Neuronal stem cell (in vitro differentiated cells): Measurements from ENCODE around the gene TRMT44.

Experiments used
- DNase-seq: peaks from one replicate; pipeline ENCODE4 v3.0.0-alpha.2; 2013; ENCODE audit warnings: low spot score
- H2AFZ ChIP-seq: one replicate; pipeline ENCODE4 v1.6.1; 2013; ENCODE audit warnings: mild to moderate bottlenecking, low read length, inconsistent platforms
- H2AK5ac ChIP-seq: 2 replicates; pipeline ENCODE4 v1.6.1; 2013; ENCODE audit warnings: low read depth, mild to moderate bottlenecking, inconsistent platforms, low read length, moderate library complexity, mixed read lengths
- H2BK120ac ChIP-seq: 2 replicates; pipeline ENCODE4 v1.6.1; 2013; ENCODE audit warnings: low read depth, mild to moderate bottlenecking, inconsistent platforms, low read length, moderate library complexity, mixed read lengths
- H2BK12ac ChIP-seq: one replicate; pipeline ENCODE4 v1.6.1; 2013; ENCODE audit warnings: low read length, inconsistent platforms
- H2BK15ac ChIP-seq: 2 replicates; pipeline ENCODE4 v1.6.1; 2013; ENCODE audit warnings: mild to moderate bottlenecking, low read length, inconsistent platforms, mixed read lengths
- H2BK5ac ChIP-seq: one replicate; pipeline ENCODE4 v1.6.1; 2013; ENCODE audit warnings: inconsistent platforms, mild to moderate bottlenecking, low read length, moderate library complexity
- H3K14ac ChIP-seq: one replicate; pipeline ENCODE4 v1.6.1; 2013; ENCODE audit warnings: low read length, inconsistent platforms
- H3K18ac ChIP-seq: 2 replicates; pipeline ENCODE4 v1.6.1; 2013; ENCODE audit warnings: low read length, inconsistent platforms
- H3K23ac ChIP-seq: 2 replicates; pipeline ENCODE4 v1.6.1; 2013; ENCODE audit warnings: low read depth, mild to moderate bottlenecking, mixed read lengths, low read length, inconsistent platforms; ENCODE audit not compliant: poor library complexity
- H3K27ac ChIP-seq: replicated peaks from 3 replicates; pipeline ENCODE4 v1.5.1; 2013; ENCODE audit warnings: low read length, inconsistent platforms
- H3K27me3 ChIP-seq, 3 experiments: 2 replicates each; pipeline ENCODE4 v1.6.1; 2013; ENCODE audit warnings: low read length in 3 of 3, mild to moderate bottlenecking in 2 of 3, inconsistent platforms in 1 of 3, low read depth in 1 of 3, mixed read lengths in 1 of 3, moderate library complexity in 1 of 3; ENCODE audit not compliant: control insufficient read depth in 3 of 3, insufficient read depth in 3 of 3
- H3K36me3 ChIP-seq, 2 donors: replicated peaks in 1 of 2; 2 replicates each; pipeline ENCODE4 v1.6.1; 2013; ENCODE audit warnings: low read length in 2 of 2; ENCODE audit not compliant: control insufficient read depth in 2 of 2, insufficient read depth in 2 of 2
- H3K4ac ChIP-seq: 2 replicates; pipeline ENCODE4 v1.6.1; 2013; ENCODE audit warnings: inconsistent platforms, mild to moderate bottlenecking, low read length, moderate library complexity
- H3K4me1 ChIP-seq, 2 donors: 1 replicate in 1 of 2; 2 replicates in 1 of 2; pipeline ENCODE4 v1.6.1; 2013; ENCODE audit warnings: low read length in 2 of 2, low read depth in 1 of 2; ENCODE audit not compliant: control insufficient read depth in 2 of 2, insufficient read depth in 1 of 2
- H3K4me2 ChIP-seq: one replicate; pipeline ENCODE4 v1.6.1; 2013; ENCODE audit warnings: mild to moderate bottlenecking, low read length, inconsistent platforms; ENCODE audit not compliant: insufficient read depth, poor library complexity, severe bottlenecking
- H3K4me3 ChIP-seq, 2 donors: 2 replicates each; pipeline ENCODE4 v1.5.1; 2013; ENCODE audit warnings: low read length in 2 of 2, mild to moderate bottlenecking in 2 of 2, inconsistent platforms in 1 of 2, moderate library complexity in 1 of 2
- H3K79me1 ChIP-seq: one replicate; pipeline ENCODE4 v1.6.1; 2013; ENCODE audit warnings: low read depth, mild to moderate bottlenecking, inconsistent platforms, low read length, moderate library complexity
- H3K9ac ChIP-seq: one replicate; pipeline ENCODE4 v1.6.1; 2013; ENCODE audit warnings: mild to moderate bottlenecking, low read depth, low read length, inconsistent platforms; ENCODE audit not compliant: poor library complexity
- H3K9me3 ChIP-seq, 2 donors: replicated peaks in 1 of 2; 2 replicates each; pipeline versions ENCODE3 to v1.6.1; 2013; ENCODE audit warnings: low read length in 2 of 2, mild to moderate bottlenecking in 2 of 2, inconsistent platforms in 1 of 2, low read depth in 1 of 2, mixed read lengths in 1 of 2, moderate library complexity in 1 of 2; ENCODE audit not compliant: control insufficient read depth in 2 of 2, insufficient read depth in 1 of 2
- H4K8ac ChIP-seq: one replicate; pipeline ENCODE4 v1.6.1; 2013; ENCODE audit warnings: low read depth, mild to moderate bottlenecking, inconsistent platforms, low read length, moderate library complexity
- H4K91ac ChIP-seq: one replicate; pipeline ENCODE4 v1.6.1; 2013; ENCODE audit warnings: low read length, low read depth, mild to moderate bottlenecking, inconsistent platforms; ENCODE audit not compliant: poor library complexity
- WGBS, 2 donors: extraction: QIAGEN DNeasy Blood & Tissue Kit; methylation state at CpG; one replicate each; pipeline ENCODE4 v1.1.7; 2013; ENCODE audit warnings: missing lambda C conversion rate in 2 of 2, mixed read lengths in 1 of 2; ENCODE audit not compliant: insufficient read length in 2 of 2, insufficient replicate concordance in 1 of 2; ENCODE audit errors: extremely low coverage in 2 of 2; 5-methylcytosine and 5-hydroxymethylcytosine counted together

Gene TRMT44

DNA sequence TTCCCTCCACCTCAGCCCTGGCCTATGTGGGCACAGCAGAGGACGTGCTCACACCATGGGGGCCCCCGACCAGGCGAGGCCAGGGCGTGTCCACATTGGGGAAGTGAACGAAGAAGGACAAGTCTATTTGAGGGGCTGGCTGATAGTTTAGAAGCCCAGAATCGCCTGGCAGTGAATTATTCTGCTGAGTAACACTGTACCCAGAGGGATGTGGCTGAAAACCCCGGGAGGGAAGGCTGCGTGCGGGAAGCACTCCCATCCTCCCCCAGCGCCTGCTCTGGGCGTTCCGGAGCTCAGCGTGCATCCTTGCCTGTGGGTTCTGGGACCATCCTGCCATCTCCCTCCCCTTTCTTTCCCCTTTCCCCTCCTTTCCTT, 66.6 kb downstream of the TRMT44 start:
- Histone ChIP-seq H2BK15ac (peak overlapping the region; percentile 98), H3K4ac (peak overlapping the region; percentile 93), H3K18ac (peak overlapping the region; percentile 95), H3K9ac (peak overlapping the region; percentile 38), H2AK5ac (peak overlapping the region; percentile 95), H2BK12ac (peak overlapping the region; percentile 96), H3K79me1 (no peaks in the 10 kb centered on the region), H2AFZ (no peak overlapping the region), H4K91ac (peak overlapping the region; percentile 3), H2BK5ac (peak overlapping the region; percentile 78), H3K14ac (peak overlapping the region; percentile 59), H3K4me2 (no peak overlapping the region), H3K4me1 (peaks cover 12 to 26% of the 10 kb centered on the region in 2 donors), H3K27ac (no peak overlapping the region), H3K9me3 (peaks cover 3% of the 10 kb centered on the region in 2 donors), H4K8ac (peak overlapping the region; percentile 48), H3K36me3 (no peaks in the 10 kb centered on the region), H2BK120ac (peak overlapping the region; percentile 82), H3K23ac (peak overlapping the region; percentile 17), H3K27me3 (peaks cover 0 to 15% (median 0%) of the 10 kb centered on the region in 3 experiments), H3K4me3 (no peak overlapping the region)
- DNase-seq, result no peak
- WGBS, 2 donors, result no CpG with 5 or more reads among the region's 13 CpGs

DNA sequence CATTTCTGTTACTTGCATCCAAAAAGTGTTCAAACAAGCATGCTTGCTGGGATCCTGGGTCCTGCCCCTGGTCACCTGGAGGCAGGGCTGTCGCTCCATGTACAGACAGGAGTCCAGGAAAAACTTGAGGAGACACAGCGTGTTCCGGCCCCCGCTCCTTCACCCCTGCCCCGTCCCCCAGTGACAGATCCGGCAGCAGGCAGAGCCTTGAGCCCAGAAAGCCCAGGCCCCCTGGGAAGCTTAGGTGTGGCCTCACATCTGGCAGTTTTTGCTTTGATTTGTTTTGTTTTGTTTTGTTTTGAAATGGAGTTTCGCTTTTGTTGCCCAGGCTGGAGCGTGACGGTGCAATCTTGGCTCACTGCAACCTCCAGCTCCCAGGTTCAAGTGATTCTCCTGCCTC, 67.0 kb downstream of the TRMT44 start:
- H3K9ac ChIP-seq, result no peak overlapping the region
- no peak for DNase-seq
- no peak overlapping the region for H3K4me3 ChIP-seq
- peaks cover 0 to 15% (median 0%) of the 10 kb centered on the region in 3 experiments for H3K27me3 ChIP-seq
- H2BK12ac ChIP-seq, result peak overlapping the region; percentile 96
- no peak overlapping the region for H2AFZ ChIP-seq
- WGBS, 2 donors, result no CpG with 5 or more reads among the region's 9 CpGs
- peaks cover 0 to 3% of the 10 kb centered on the region in 2 donors for H3K9me3 ChIP-seq
- no peaks in the 10 kb centered on the region for H3K79me1 ChIP-seq
- H3K4ac ChIP-seq, result no peak overlapping the region
- H2BK120ac ChIP-seq, result no peak overlapping the region
- H3K18ac ChIP-seq, result peak overlapping the region; percentile 2
- H3K4me1 ChIP-seq, result peaks cover 12 to 26% of the 10 kb centered on the region in 2 donors
- peak overlapping the region; percentile 98 for H2BK15ac ChIP-seq
- H3K4me2 ChIP-seq, result no peak overlapping the region
- H3K23ac ChIP-seq, result no peak overlapping the region
- H2BK5ac ChIP-seq, result peak overlapping the region; percentile 78
- no peaks in the 10 kb centered on the region for H3K36me3 ChIP-seq
- no peak overlapping the region for H3K27ac ChIP-seq
- no peak overlapping the region for H4K91ac ChIP-seq
- H4K8ac ChIP-seq, result no peak overlapping the region
- H2AK5ac ChIP-seq, result no peak overlapping the region
- no peak overlapping the region for H3K14ac ChIP-seq

DNA sequence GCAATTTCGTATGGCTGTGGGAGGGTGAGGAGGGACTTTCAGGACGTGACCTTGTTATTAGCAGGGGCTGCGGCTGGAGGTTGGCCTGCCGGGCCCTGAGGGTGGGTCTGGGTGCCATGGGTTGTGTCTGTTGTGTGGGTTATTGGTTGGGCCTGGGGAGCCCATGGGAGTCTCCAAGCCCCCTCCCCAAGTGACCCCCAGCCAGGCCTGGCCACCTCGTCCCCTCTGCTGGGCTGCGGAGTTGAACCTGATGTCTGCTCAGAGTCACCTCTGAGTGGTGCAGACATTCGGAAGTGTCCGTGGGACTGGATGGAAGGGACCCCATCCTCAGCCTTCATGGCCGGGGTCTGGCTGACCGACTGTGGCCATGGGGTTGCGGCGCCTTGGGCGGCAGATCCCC, 67.7 kb downstream of the TRMT44 start:
- Histone ChIP-seq H3K36me3 (no peaks in the 10 kb centered on the region), H3K79me1 (no peaks in the 10 kb centered on the region), H4K8ac (no peak overlapping the region), H3K27me3 (peaks cover 0 to 15% (median 0%) of the 10 kb centered on the region in 3 experiments), H3K27ac (no peak overlapping the region), H2AFZ (no peak overlapping the region), H3K9ac (no peak overlapping the region), H3K4ac (no peak overlapping the region), H3K4me3 (no peak overlapping the region), H2AK5ac (no peak overlapping the region), H2BK120ac (no peak overlapping the region), H2BK5ac (peak overlapping the region; percentile 26), H2BK15ac (peak overlapping the region; percentile 67), H3K23ac (peak overlapping the region; percentile 37), H3K4me1 (peaks cover 12 to 26% of the 10 kb centered on the region in 2 donors), H3K18ac (no peak overlapping the region), H3K14ac (no peak overlapping the region), H2BK12ac (no peak overlapping the region), H3K4me2 (no peak overlapping the region), H3K9me3 (peaks cover 0 to 3% of the 10 kb centered on the region in 2 donors), H4K91ac (no peak overlapping the region)
- no peak for DNase-seq
- WGBS, 2 donors, result no CpG with 5 or more reads among the region's 13 CpGs

DNA sequence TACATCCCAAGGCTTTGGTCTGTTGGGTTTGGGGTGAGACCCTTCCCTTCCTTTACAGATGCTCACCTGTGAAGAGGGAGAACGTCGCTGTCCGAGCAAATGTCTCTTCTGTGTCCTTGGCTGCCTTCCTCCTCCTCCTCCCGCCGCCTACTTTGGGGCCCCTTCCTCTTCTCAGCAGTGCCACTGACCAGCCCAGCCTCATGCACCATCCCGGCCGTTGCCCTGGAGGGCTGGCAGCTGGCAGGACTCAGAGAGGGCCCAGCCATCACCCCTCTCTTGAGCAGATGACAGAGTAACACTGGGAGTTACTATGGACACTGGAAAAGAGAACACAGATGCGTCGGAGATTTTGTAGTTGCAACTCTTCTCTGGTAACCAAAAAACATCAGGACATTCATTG, 68.2 kb downstream of the TRMT44 start:
- Histone ChIP-seq H3K4me1 (peaks cover 12 to 26% of the 10 kb centered on the region in 2 donors), H4K8ac (no peak overlapping the region), H3K4me2 (no peak overlapping the region), H2AK5ac (no peak overlapping the region), H2BK15ac (peak overlapping the region; percentile 67), H3K36me3 (no peaks in the 10 kb centered on the region), H3K4ac (no peak overlapping the region), H3K27ac (no peak overlapping the region), H2AFZ (no peak overlapping the region), H2BK5ac (no peak overlapping the region), H3K79me1 (no peaks in the 10 kb centered on the region), H3K14ac (no peak overlapping the region), H2BK120ac (no peak overlapping the region), H3K27me3 (peaks cover 0 to 15% (median 0%) of the 10 kb centered on the region in 3 experiments), H3K23ac (peak overlapping the region; percentile 37), H3K18ac (peak overlapping the region; percentile 31), H4K91ac (no peak overlapping the region), H2BK12ac (no peak overlapping the region), H3K9me3 (peaks cover 0 to 3% of the 10 kb centered on the region in 2 donors), H3K9ac (no peak overlapping the region), H3K4me3 (no peak overlapping the region)
- WGBS, 2 donors, result no CpG with 5 or more reads among the region's 9 CpGs
- DNase-seq, result no peak
